GM23248 (cell line): ENCODE data around the gene NUP98.

Experiments
- EZH2 ChIP-seq: fragments of 200-600 bp; sonication (generic); IDR thresholded peaks from 2 replicates; pipeline ENCODE4 v1.6.1; 2018; ENCODE audit warnings: antibody characterized with exemption, mild to moderate bottlenecking; ENCODE audit not compliant: insufficient read depth, poor library complexity, severe bottlenecking
- EZH2phosphoT487 ChIP-seq: fragments of 200-600 bp; sonication (generic); IDR thresholded peaks from 2 replicates; pipeline ENCODE4 v1.6.1; 2018; ENCODE audit warnings: antibody characterized with exemption, moderate library complexity, mild to moderate bottlenecking, low read depth; ENCODE audit not compliant: insufficient read depth

DNA sequence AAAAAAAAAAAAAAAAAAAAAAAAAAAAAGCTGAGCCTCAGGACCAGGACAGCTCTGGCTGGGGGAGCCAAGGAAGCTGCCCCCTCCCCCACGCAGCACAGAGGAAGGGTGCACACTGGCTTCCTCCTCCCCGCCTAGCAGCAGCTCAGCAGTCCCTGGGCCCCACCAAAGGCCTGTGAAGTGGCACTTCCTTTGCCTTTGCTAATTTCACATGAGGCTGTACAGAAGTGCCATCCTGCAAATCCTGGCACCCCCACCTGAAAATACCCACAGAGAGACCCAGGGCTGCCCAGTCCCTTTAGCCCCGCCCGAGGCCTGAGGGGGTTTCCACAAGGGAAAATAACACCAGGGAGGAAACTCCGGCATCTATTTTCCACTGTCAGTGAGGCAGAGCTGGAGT is 39.5 kb upstream of the NUP98 start:
- no peak for TF ChIP-seq EZH2
- TF ChIP-seq EZH2phosphoT487: no peak
